ENCODE measurements around the gene DIP2A.

The DIP2A gene

DNA sequence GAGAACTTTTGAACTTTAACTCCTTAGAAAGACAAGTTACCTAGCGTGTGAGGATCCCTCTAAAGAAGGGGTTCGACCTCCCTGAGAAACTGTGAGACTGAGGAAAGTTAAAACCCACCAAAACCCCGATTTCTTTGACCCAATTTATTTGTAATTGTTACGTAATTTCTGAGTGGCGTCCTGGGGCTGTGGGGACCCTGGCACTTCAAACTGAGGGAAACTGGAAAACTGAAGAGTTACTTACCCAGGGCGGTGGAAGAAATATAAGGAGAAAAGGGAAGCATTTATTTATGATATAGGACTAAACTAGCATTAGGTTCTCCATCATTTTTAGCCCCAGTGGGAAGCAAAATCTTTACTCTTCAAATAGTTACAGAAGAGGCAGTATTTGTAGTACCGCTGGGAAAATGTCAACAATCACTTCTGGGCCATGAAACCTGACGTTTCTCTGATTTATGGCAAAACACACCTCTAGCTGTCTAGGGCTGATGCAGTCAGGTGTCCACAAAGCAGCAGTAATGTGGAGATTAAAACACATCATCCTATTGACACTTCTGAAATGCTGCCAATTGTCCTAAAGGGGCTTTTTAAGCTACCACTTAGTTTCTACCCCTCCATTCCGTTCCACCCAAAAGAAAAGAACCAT lies 145.8 kb downstream of the DIP2A start:
- Histone ChIP-seq H3K27ac (no peak overlapping the region), H3K36me3 (no peaks in the 10 kb centered on the region), H3K4me3 (ENCODE audit: low read depth, low read length) (no peak overlapping the region), H3K9me3 (ENCODE audit: severe bottlenecking) (no peaks in the 10 kb centered on the region), H3K27me3 (ENCODE audit: insufficient read depth, low read depth, severe bottlenecking) (no peaks in the 10 kb centered on the region)
- TF ChIP-seq, protein P1, sequence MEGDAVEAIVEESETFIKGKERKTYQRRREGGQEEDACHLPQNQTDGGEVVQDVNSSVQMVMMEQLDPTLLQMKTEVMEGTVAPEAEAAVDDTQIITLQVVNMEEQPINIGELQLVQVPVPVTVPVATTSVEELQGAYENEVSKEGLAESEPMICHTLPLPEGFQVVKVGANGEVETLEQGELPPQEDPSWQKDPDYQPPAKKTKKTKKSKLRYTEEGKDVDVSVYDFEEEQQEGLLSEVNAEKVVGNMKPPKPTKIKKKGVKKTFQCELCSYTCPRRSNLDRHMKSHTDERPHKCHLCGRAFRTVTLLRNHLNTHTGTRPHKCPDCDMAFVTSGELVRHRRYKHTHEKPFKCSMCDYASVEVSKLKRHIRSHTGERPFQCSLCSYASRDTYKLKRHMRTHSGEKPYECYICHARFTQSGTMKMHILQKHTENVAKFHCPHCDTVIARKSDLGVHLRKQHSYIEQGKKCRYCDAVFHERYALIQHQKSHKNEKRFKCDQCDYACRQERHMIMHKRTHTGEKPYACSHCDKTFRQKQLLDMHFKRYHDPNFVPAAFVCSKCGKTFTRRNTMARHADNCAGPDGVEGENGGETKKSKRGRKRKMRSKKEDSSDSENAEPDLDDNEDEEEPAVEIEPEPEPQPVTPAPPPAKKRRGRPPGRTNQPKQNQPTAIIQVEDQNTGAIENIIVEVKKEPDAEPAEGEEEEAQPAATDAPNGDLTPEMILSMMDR (IDR thresholded peaks at IDR 0.05; ENCODE audit: low read depth, low read length), result no peak
- DNase-seq, result no peak

DNA sequence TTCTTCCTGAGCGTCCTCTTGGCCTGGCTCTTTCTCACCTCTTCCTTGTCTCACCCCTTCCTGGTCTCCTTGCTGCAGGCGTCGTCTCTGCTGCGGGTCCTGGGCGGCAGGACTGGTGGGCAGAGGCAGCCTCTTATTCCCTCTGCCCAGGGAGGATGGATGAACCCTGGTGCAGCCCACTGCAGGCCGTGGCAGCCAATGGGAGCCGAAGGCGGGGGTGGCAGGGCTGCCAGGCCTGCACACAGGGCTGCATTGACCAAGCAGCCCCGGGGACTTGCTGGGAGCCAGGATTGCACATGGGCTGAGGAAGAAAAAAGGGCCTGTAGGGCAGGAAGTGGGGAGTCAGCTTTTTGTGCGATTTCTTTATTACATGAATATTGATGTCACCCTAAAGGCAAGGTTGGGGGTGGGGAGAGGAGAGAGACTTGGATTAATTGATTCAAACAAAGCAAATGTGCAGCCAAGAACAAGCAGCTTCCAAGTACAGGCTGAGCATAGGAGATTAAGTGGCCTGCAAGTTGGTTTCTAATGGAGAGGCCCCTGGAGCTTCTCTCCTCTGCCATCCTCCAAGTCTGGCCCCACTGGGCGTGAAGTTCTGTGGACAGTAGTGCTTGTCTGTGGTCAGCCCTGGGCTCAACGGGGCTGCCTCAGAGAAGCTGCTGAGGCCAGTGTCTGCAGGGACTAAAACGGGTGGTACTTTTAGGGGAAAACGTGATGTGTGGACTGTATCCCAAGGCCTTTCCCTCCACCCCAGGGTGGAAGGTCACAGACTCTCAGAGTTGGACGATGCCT lies 146.5 kb downstream of the DIP2A start, which contains the start of gene S100B:
TSS of gene S100B (minus strand) at position 108 of the 792 bp plus-strand sequence. CDS start 2,667 bp downstream, outside the sequence.
- Histone ChIP-seq H3K9me3 (ENCODE audit: severe bottlenecking) (no peaks in the 10 kb centered on the region), H3K27me3 (ENCODE audit: insufficient read depth, low read depth, severe bottlenecking) (no peaks in the 10 kb centered on the region), H3K4me3 (ENCODE audit: low read depth, low read length) (no peak within 1 kb of the TSS), H3K27ac (no peak within 1 kb of the TSS), H3K36me3 (no peaks in the 10 kb centered on the region)
- TF ChIP-seq, protein P1 (IDR thresholded peaks at IDR 0.05; ENCODE audit: low read depth, low read length), result no peak
- DNase-seq, result no peak

DNA sequence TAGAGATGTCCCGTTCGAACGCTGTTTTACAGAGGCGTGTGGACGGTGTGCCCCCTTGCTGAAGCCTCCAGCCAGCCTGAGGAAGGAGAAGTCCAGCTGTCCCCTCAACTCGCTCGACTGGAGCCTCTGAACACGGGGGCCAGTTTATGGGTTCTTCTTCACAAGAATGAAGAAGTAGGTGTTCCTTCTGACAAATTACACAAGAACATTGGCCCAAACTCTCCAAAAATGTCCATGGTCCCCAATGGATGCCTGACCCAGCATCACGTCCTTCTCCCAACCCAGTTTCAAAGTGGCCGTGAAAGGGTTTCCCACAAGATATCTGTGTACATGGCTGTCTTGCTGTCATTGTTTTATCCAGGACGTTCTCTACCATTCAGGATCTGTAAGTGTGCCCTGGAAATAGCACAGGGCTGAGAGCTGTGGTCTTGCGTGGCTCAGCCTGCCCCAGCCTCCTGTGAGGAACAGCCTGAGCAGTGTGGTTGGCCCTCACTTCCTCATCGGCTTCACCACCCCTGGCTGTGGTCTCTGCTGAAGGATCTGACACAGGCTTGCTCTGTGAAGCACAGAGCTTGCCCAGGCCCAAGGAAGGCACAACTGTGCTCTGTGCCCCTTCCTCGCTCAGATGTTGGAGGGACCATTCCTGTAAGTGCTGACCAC lies 147.2 kb downstream of the DIP2A start:
- Histone ChIP-seq H3K4me3 (ENCODE audit: low read depth, low read length) (no peak overlapping the region), H3K27me3 (ENCODE audit: insufficient read depth, low read depth, severe bottlenecking) (no peaks in the 10 kb centered on the region), H3K27ac (no peak overlapping the region), H3K9me3 (ENCODE audit: severe bottlenecking) (peaks cover 5% of the 10 kb centered on the region), H3K36me3 (no peaks in the 10 kb centered on the region)
- TF ChIP-seq, protein P1 (IDR thresholded peaks at IDR 0.05; ENCODE audit: low read depth, low read length), result no peak
- DNase-seq, result no peak

DNA sequence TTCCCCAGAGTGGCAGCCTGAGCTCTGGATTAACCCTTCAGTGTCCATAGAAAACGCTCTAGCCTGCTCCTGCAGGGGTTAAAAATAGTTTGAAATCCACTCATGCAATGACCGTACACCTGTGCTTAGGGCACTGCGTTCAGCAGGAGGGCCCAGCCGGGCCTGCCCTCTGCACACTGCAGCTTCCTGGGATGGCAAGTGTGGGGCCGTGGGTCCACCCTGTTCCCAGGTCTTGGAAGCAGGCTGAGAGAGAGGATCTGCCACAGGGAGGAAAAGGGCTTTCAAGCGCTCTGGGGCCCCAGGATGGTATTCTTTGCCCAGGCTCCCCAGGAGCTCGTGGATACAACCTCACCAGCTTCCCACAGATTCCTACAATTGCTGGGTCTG lies 147.7 kb downstream of the DIP2A start:
- Histone ChIP-seq H3K27ac (no peak overlapping the region), H3K4me3 (ENCODE audit: low read depth, low read length) (no peak overlapping the region), H3K36me3 (no peaks in the 10 kb centered on the region), H3K9me3 (ENCODE audit: severe bottlenecking) (peaks cover 6% of the 10 kb centered on the region), H3K27me3 (ENCODE audit: insufficient read depth, low read depth, severe bottlenecking) (no peaks in the 10 kb centered on the region)
- TF ChIP-seq, protein P1 (IDR thresholded peaks at IDR 0.05; ENCODE audit: low read depth, low read length), result no peak
- no peak for DNase-seq

DNA sequence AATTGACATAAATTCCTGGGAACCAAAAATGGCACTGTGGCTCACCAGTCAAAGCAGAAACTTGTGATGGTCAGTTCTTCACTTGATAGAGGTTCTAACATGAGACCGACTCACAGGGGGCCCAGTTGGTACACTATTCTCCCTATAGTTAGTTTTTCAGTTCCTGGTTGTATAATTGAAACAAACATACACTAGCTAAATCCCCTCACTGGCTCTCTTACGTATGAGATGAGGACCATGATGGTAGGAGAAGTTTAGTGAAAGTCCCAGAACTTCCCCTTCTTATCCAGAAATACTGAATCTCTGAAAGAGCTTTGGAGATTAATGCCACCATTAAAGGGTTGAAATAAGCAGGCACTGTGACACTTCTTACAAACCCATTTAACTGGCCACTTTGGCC lies 148.9 kb downstream of the DIP2A start:
- TF ChIP-seq, protein P1 (IDR thresholded peaks at IDR 0.05; ENCODE audit: low read depth, low read length), result no peak
- Histone ChIP-seq H3K4me3 (ENCODE audit: low read depth, low read length) (no peak overlapping the region), H3K27me3 (ENCODE audit: insufficient read depth, low read depth, severe bottlenecking) (no peaks in the 10 kb centered on the region), H3K36me3 (no peaks in the 10 kb centered on the region), H3K9me3 (ENCODE audit: severe bottlenecking) (peaks cover 6% of the 10 kb centered on the region), H3K27ac (no peak overlapping the region)
- DNase-seq, result no peak

All from WERI-Rb-1 (cell line).